SH-SY5Y (cell line): Measurements from ENCODE around the gene MED13L.

Source experiments
- GATA2 ChIP-seq: IDR thresholded peaks from 2 replicates; pipeline ENCODE4 v1.6.1; 2011; ENCODE audit warnings: mild to moderate bottlenecking, low read depth, low read length
- GATA3 ChIP-seq: IDR thresholded peaks from 2 replicates; pipeline ENCODE4 v1.6.1; 2011; ENCODE audit warnings: low read depth, mild to moderate bottlenecking, low read length, moderate library complexity

DNA sequence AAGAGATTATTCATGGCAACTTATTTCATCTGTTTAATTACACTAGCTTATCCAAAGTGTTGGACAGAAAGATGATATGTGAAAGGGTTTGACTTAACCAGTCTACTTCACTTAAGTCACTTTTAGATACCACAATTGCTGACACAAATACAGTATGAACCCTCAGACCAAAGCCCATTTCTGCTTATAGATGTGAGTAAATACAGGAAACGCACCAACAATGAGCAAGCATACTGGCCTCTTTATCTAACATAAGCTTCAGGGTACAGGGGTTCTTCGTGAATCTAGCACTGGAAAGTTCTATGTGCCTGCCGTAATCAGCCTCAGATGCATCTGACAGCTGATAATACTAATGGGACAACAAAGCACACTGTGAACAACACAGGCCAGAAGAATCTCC, 209.6 kb downstream of the MED13L start:
- TF ChIP-seq GATA2 (no peak), GATA3 (no peak)
